A549 (cell line): ENCODE results near the gene CDC42SE1. TPM values are rescaled to one million over a fixed set of nuclear protein-coding genes. Genes with fewer than 3 reads are reported as not detected.

ENCODE experiments used
- ATAC-seq, 2 experiments: fragments of 200-7000 bp in 1 of 2; fragments of >200 bp in 1 of 2; cut with Nextera tagmentation in 1 of 2; cut with Tn5 transposase in 1 of 2; 3 replicates each; pipeline versions ENCODE4 v1.8.0 to v1.9.1; 2018 to 2020; ENCODE audit warnings: mild to moderate bottlenecking in 1 of 2, moderate library complexity in 1 of 2
- CTCF ChIA-PET: fragments of 300-600 bp; sonication (Branson Sonifier 250); formaldehyde crosslinking; extraction: SDS; loops from one replicate; lab custom pipeline; 2021; ENCODE audit warnings: antibody characterized with exemption, inconsistent platforms; lab: Yijun Ruan, JAX
- POLR2A ChIA-PET: fragments of 350-600 bp; formaldehyde crosslinking; extraction: SDS; loops from one replicate; lab custom pipeline; 2021; ENCODE audit warnings: antibody characterized with exemption, inconsistent platforms; lab: Yijun Ruan, JAX
- DNase-seq, 2 experiments: peaks; one replicate each; pipeline versions ENCODE4 v3.0.0 to v3.0.0-alpha.2; 2011 to 2016; ENCODE audit warnings: low read depth in 1 of 2, low spot score in 1 of 2
- FAIRE-seq: peaks from 2 replicates; lab custom pipeline; 2011; peaks lifted over from hg19 to GRCh38; lab: Jason Lieb, UNC
- H3K27ac ChIP-seq, 2 experiments: fragments of >200 bp; sonication (Bioruptor Twin); formaldehyde crosslinking; 3 replicates each; pipeline ENCODE4 v1.5.1; 2016 to 2017
- H3K4me1 ChIP-seq: fragments of >200 bp; sonication (Bioruptor Twin); formaldehyde crosslinking; 3 replicates; pipeline ENCODE4 v1.6.1; 2016
- H3K4me2 ChIP-seq: fragments of >200 bp; sonication (Bioruptor Twin); formaldehyde crosslinking; 3 replicates; pipeline ENCODE4 v1.6.1; 2016
- H3K4me3 ChIP-seq: fragments of >200 bp; sonication (Bioruptor Twin); formaldehyde crosslinking; 3 replicates; pipeline ENCODE4 v1.5.1; 2016
- H3K9me3 ChIP-seq: fragments of >200 bp; sonication (Bioruptor Twin); formaldehyde crosslinking; 3 replicates; pipeline ENCODE4 v1.6.1; 2016
- ATOH8 ChIP-seq: fragments of 250-450 bp; sonication (Bioruptor Pico); IDR thresholded peaks from 2 replicates; pipeline ENCODE4 v1.5.0; 2020; ENCODE audit warnings: low read depth, mild to moderate bottlenecking, moderate library complexity
- BCL3 ChIP-seq: fragments of >200 bp; sonication (Bioruptor Twin); formaldehyde crosslinking; IDR thresholded peaks from 3 replicates; pipeline ENCODE4 v1.6.1; 2016
- BHLHE40 ChIP-seq: IDR thresholded peaks from 2 replicates; pipeline ENCODE4 v1.6.1; 2012; ENCODE audit warnings: low read depth, low read length, inconsistent platforms
- CBX2 ChIP-seq: fragments of 200-600 bp; sonication (generic); IDR thresholded peaks from 2 replicates; pipeline ENCODE4 v1.6.1; 2016; ENCODE audit warnings: low read depth, mild to moderate bottlenecking, borderline replicate concordance
- CBX8 ChIP-seq: fragments of 200-600 bp; sonication (generic); IDR thresholded peaks from 2 replicates; pipeline ENCODE4 v1.6.1; 2016
- CHD2 ChIP-seq: fragments of 150-350 bp; IDR thresholded peaks from 2 replicates; pipeline ENCODE4 v1.6.1; 2014; ENCODE audit warnings: low read length; ENCODE audit not compliant: partially characterized antibody
- CHD4 ChIP-seq: fragments of 200-600 bp; sonication (generic); IDR thresholded peaks from 2 replicates; pipeline ENCODE4 v1.6.1; 2016; ENCODE audit warnings: antibody characterized with exemption, mild to moderate bottlenecking, borderline replicate concordance
- EHF ChIP-seq: fragments of 250-450 bp; sonication (Bioruptor Pico); IDR thresholded peaks from 2 replicates; pipeline ENCODE4 v1.5.0; 2020; ENCODE audit warnings: mild to moderate bottlenecking
- ELK1 ChIP-seq: fragments of 150-350 bp; IDR thresholded peaks from 2 replicates; pipeline ENCODE4 v1.6.1; 2014; ENCODE audit warnings: low read depth, mild to moderate bottlenecking, low read length
- EP300 ChIP-seq, 2 experiments: fragments of >200 bp; sonication (Bioruptor Twin); formaldehyde crosslinking; IDR thresholded peaks; 2 replicates in 1 of 2; 3 replicates in 1 of 2; pipeline ENCODE4 v1.6.1; 2016 to 2017
- ESRRA ChIP-seq: fragments of 150-350 bp; IDR thresholded peaks from 2 replicates; pipeline ENCODE4 v1.6.1; 2014; ENCODE audit warnings: mild to moderate bottlenecking, low read length, borderline replicate concordance
- FOSL2 ChIP-seq, 2 experiments: fragments of 450-650 bp in 1 of 2; fragments of >200 bp in 1 of 2; sonication (Bioruptor Twin) in 1 of 2; formaldehyde crosslinking; IDR thresholded peaks; 2 replicates each; pipeline versions ENCODE4 v1.5.0 to v1.6.1; 2016 to 2020; ENCODE audit warnings: mild to moderate bottlenecking in 1 of 2, moderate library complexity in 1 of 2
- HDAC2 ChIP-seq: fragments of 200-600 bp; sonication (generic); IDR thresholded peaks from 2 replicates; pipeline ENCODE4 v1.6.1; 2016
- HOXA7 ChIP-seq: fragments of 250-450 bp; sonication (Bioruptor Pico); IDR thresholded peaks from 2 replicates; pipeline ENCODE4 v1.5.0; 2020; ENCODE audit warnings: mild to moderate bottlenecking, moderate library complexity
- HOXB5 ChIP-seq: fragments of 250-450 bp; sonication (Bioruptor Pico); IDR thresholded peaks from 2 replicates; pipeline ENCODE4 v1.5.0; 2020; ENCODE audit warnings: mild to moderate bottlenecking, moderate library complexity
- JUN ChIP-seq, 2 experiments: fragments of >200 bp; sonication (Bioruptor Twin); formaldehyde crosslinking; IDR thresholded peaks; 2 replicates in 1 of 2; 3 replicates in 1 of 2; pipeline ENCODE4 v1.6.1; 2016 to 2017
- JUNB ChIP-seq: fragments of >200 bp; sonication (Bioruptor Twin); formaldehyde crosslinking; IDR thresholded peaks from 2 replicates; pipeline ENCODE4 v1.6.1; 2016
- KDM5A ChIP-seq: fragments of 200-600 bp; sonication (generic); IDR thresholded peaks from 2 replicates; pipeline ENCODE4 v1.6.1; 2016; ENCODE audit warnings: antibody characterized with exemption, mild to moderate bottlenecking
- MAFK ChIP-seq: fragments of 450-650 bp; IDR thresholded peaks from 2 replicates; pipeline ENCODE4 v1.6.1; 2014; ENCODE audit not compliant: partially characterized antibody
- MAZ ChIP-seq: fragments of 150-350 bp; IDR thresholded peaks from 2 replicates; pipeline ENCODE4 v1.6.1; 2014; ENCODE audit warnings: antibody characterized with exemption, low read depth, low read length, borderline replicate concordance
- MYC ChIP-seq: IDR thresholded peaks from 2 replicates; pipeline ENCODE4 v1.6.1; 2012; ENCODE audit warnings: mild to moderate bottlenecking, inconsistent platforms, low read length, improper control_type of control experiment, borderline replicate concordance
- NFE2L2 ChIP-seq: fragments of 150-350 bp; conservative IDR thresholded peaks from 2 replicates; pipeline ENCODE4 v1.6.1; 2014; ENCODE audit warnings: low read length
- PHF8 ChIP-seq: fragments of 200-600 bp; sonication (generic); IDR thresholded peaks from 2 replicates; pipeline ENCODE4 v1.6.1; 2016; ENCODE audit warnings: low read depth, mild to moderate bottlenecking, antibody characterized with exemption, moderate library complexity, borderline replicate concordance
- RCOR1 ChIP-seq: fragments of 150-350 bp; IDR thresholded peaks from 2 replicates; pipeline ENCODE4 v1.6.1; 2014; ENCODE audit warnings: antibody characterized with exemption, low read length, low read depth
- RFX5 ChIP-seq: fragments of 450-650 bp; IDR thresholded peaks from 2 replicates; pipeline ENCODE4 v1.7.1; 2014; ENCODE audit warnings: antibody characterized with exemption, mild to moderate bottlenecking, moderate library complexity
- TFCP2L1 ChIP-seq: fragments of 250-450 bp; sonication (Bioruptor Pico); IDR thresholded peaks from 2 replicates; pipeline ENCODE4 v1.5.0; 2021; ENCODE audit warnings: mild to moderate bottlenecking
- TP53 ChIP-seq: fragments of 250-450 bp; sonication (Bioruptor Pico); IDR thresholded peaks from 2 replicates; pipeline ENCODE4 v1.5.0; 2021; ENCODE audit warnings: mild to moderate bottlenecking, moderate library complexity
- ZC3H11A ChIP-seq: fragments of 450-650 bp; IDR thresholded peaks from 2 replicates; pipeline ENCODE4 v1.6.1; 2014; ENCODE audit warnings: antibody characterized with exemption, mild to moderate bottlenecking
- ZFP36 ChIP-seq: fragments of 450-650 bp; IDR thresholded peaks from 2 replicates; pipeline ENCODE4 v1.6.1; 2014; ENCODE audit warnings: borderline replicate concordance; ENCODE audit not compliant: partially characterized antibody
- ZNF302 ChIP-seq: fragments of 250-450 bp; sonication (Bioruptor Pico); IDR thresholded peaks from 2 replicates; pipeline ENCODE4 v1.9.0; 2021; ENCODE audit warnings: inconsistent platforms, mild to moderate bottlenecking, moderate library complexity
- ZSCAN20 ChIP-seq: fragments of 250-450 bp; sonication (Bioruptor Pico); IDR thresholded peaks from 2 replicates; pipeline ENCODE4 v1.8.0; 2022; ENCODE audit warnings: mild to moderate bottlenecking, moderate library complexity
- WGBS: methylation state at CpG from one replicate; pipeline ENCODE4 v1.1.6; 2017; ENCODE audit errors: missing lambda C conversion rate; 5-methylcytosine and 5-hydroxymethylcytosine counted together
- polyA plus RNA-seq, 4 experiments: library from polyadenylated mRNA; depleted of rRNA in 3 of 4; stranded (reverse); fragments of >200 nt; fragmentation: RNase III in 1 of 4; extraction: RNeasy Plus Mini Kit Qiagen cat#74134 plus additional on column Dnase treatment in 1 of 4; gene quantifications; 2 replicates in 3 of 4; 3 replicates in 1 of 4; pipeline ENCODE4 v1.2.3, GENCODE V29; 2011 to 2017

The CDC42SE1 gene
- polyA plus RNA-seq, 2 of the 4 experiments (the other 2 are of a cell fraction) = 54.7 to 83.1 TPM

- ChIA-PET CTCF (interaction anchor here (0.7 to 1.5 kb wide), 2 partner anchors 8 to 24 kb away, joined by 3 to 4 read pairs; partner anchors contain the start of gene PRUNE1), POLR2A (interaction anchor here (0.9 kb wide), 1 partner anchor 16 kb away, joined by 3 read pairs; the partner anchor contains the start of gene C1orf56)
- 94% methylated on average over 8 of the region's 8 CpGs for WGBS
- DNase-seq = no peak
- no peak overlapping the region for H3K4me3 ChIP-seq
- H3K4me2 ChIP-seq = no peak overlapping the region
- H3K4me1 ChIP-seq = no peaks in the 10 kb centered on the region
- no peak overlapping the region for H3K27ac ChIP-seq
- no peaks in the 10 kb centered on the region for H3K9me3 ChIP-seq
- no peak for FAIRE-seq
- no peak for ATAC-seq
- no peak for TF ChIP-seq BCL3
- TF ChIP-seq MYC = no peak
- no peak for TF ChIP-seq TP53 (CRISPR knock-in tag)
- TF ChIP-seq CHD4 = no peak
- no peak for TF ChIP-seq RCOR1
- no peak for TF ChIP-seq ELK1
- no peak for TF ChIP-seq EHF (CRISPR knock-in tag)
- no peak for TF ChIP-seq PHF8
- TF ChIP-seq ESRRA = no peak
- no peak for TF ChIP-seq CBX2
- TF ChIP-seq MAFK = no peak
- no peak for TF ChIP-seq NFE2L2
- TF ChIP-seq HOXB5 = no peak
- no peak for TF ChIP-seq RFX5
- TF ChIP-seq EP300 (IDR thresholded peaks at IDR 0.05) = no peak
- TF ChIP-seq BHLHE40 = no peak
- TF ChIP-seq FOSL2 (IDR thresholded peaks at IDR 0.05) = no peak
- no peak for TF ChIP-seq FOSL2 (CRISPR knock-in tag; IDR thresholded peaks at IDR 0.05)
- no peak for TF ChIP-seq ZFP36
- TF ChIP-seq HDAC2 = no peak
These were observed 27.3 kb downstream of the CDC42SE1 start for GRCh38 chr1:151032164-151032563.

- CTCF ChIA-PET = interaction anchor here (0.7 to 6.7 kb wide), 9 partner anchors 15 to 227 kb away, joined by 3 to 62 read pairs (median 4); partner anchors contain the start of genes ANXA9, C1orf56, LYSMD1 and MINDY1
These were observed 33.0 kb downstream of the CDC42SE1 start for GRCh38 chr1:151026460-151026859.

More at GRCh38 chr1:151026460-151026859, 33.0 kb downstream of the CDC42SE1 start:
- H3K9me3 ChIP-seq = no peaks in the 10 kb centered on the region
- no peaks in the 10 kb centered on the region for H3K4me1 ChIP-seq
- H3K27ac ChIP-seq = no peak overlapping the region
- DNase-seq (no peak), ATAC-seq (no peak), FAIRE-seq (no peak)
- TF ChIP-seq ATOH8 (CRISPR knock-in tag) = no peak
- TF ChIP-seq HOXB5 = no peak
- TF ChIP-seq CHD2 = no peak
- TF ChIP-seq ZSCAN20 (CRISPR knock-in tag) = no peak
- no peak for TF ChIP-seq TFCP2L1 (CRISPR knock-in tag)
- TF ChIP-seq ELK1 = no peak
- TF ChIP-seq NFE2L2 = no peak
- TF ChIP-seq ZC3H11A = no peak
- TF ChIP-seq MYC = no peak
- no peak for TF ChIP-seq PHF8
- no peak for TF ChIP-seq ZNF302 (CRISPR knock-in tag)
- no peak for TF ChIP-seq JUN (IDR thresholded peaks at IDR 0.05)
- no peak for TF ChIP-seq MAZ
- TF ChIP-seq JUNB = no peak
- no peak for TF ChIP-seq KDM5A
- no peak for TF ChIP-seq CBX8
- no peak for TF ChIP-seq HOXA7 (CRISPR knock-in tag)
- TF ChIP-seq EP300 (IDR thresholded peaks at IDR 0.05) = no peak
- POLR2A ChIA-PET = no interaction called here
- no peak overlapping the region for H3K4me2 ChIP-seq
- H3K4me3 ChIP-seq = no peak overlapping the region
